ENCODE measurements around the gene SORCS1.
A peak's percentile ranks its signal among the peaks of the same experiment; 100 is the strongest.

Gene SORCS1

DNA sequence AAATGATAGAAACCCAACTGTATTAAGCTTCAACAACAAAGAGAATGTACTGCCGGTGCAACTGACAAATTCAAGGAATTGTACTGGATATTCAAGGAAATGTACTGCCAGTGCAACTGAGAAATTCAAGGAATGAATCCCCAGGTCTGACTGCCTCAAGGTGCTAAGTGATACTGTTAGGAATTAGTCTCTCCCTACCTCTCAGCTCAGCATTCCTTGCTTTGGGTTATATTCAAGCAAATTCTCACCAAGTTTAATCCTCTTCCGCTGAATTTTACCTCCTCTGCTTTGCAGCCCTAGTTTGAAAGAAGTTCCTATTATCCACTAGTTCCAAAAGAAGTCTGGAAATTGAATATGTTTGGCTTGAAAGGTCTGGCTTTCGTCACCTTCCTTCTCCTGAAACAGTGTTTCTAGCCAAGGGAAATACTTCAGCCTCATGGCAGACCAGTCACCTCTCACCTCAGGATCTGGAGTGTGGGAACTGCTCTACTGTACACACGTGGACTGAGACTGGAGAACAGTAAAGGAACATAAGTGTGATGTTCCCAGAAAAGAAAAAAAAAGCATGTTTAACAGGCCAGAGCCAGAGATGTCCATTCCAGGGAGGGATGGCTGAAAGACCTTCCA, 60.4 kb downstream of the SORCS1 start:
- DNase-seq (ENCODE audit: low read depth, low spot score), result no peak

DNA sequence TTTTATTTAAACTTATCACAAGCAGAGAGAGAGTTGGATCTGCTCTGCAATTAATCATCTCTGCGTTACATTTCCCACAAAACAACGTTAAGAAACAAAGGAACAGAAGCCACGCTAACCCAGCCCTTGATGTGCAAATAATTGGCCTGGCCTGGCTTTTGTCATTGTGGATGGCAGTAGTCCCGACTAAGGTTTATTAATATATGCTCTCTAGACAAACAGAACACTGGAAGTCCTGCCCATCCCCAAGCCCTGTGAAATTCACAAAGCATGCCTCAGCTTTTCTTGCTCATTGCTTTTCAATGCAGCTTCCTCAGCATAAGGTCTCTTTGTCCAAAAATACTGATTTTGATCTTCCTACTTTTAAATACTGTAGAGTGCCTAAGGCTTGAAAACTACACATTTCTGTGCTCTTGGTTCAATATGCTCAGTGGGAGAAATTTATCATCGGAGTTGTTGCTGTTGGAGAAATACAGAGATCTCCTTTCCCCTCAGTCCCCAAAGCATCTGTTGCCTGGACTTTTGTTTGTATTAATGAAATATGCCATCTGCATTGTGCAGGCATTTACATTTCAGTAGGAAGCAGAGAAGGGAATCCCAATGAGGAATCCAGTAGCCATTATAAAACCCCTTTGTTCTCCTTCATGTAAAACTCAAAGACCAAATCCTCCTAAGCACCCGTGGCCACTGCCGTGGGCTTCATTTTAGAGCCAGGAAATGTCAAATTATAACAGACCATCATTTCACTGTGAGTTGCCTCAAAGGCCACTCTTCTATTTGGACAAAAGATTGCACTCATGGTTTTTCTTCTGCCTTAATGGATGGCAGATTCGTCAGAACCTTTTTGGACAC, 61.1 kb downstream of the SORCS1 start:
- DNase-seq (ENCODE audit: low read depth, low spot score), result no peak

DNA sequence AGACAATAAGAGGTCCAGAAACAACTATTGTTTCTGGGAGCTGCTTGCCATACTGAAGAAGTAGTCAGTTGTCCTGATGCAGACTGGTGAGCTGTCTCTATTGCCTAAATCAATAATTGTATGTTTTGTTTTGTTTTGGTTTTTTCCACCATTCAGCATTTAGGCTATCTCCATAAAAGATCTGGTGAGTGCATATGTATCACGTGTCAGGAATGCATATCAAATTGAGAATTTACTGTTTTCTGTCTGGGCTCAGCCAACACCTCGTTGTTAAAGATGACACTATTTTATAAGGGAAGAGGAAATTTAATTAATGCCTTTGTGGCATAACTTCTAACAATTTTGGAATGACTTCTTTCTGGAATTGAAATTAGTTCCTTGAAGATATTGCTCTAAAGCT, 66.2 kb downstream of the SORCS1 start:
- DNase-seq (ENCODE audit: low read depth, low spot score), result no peak

DNA sequence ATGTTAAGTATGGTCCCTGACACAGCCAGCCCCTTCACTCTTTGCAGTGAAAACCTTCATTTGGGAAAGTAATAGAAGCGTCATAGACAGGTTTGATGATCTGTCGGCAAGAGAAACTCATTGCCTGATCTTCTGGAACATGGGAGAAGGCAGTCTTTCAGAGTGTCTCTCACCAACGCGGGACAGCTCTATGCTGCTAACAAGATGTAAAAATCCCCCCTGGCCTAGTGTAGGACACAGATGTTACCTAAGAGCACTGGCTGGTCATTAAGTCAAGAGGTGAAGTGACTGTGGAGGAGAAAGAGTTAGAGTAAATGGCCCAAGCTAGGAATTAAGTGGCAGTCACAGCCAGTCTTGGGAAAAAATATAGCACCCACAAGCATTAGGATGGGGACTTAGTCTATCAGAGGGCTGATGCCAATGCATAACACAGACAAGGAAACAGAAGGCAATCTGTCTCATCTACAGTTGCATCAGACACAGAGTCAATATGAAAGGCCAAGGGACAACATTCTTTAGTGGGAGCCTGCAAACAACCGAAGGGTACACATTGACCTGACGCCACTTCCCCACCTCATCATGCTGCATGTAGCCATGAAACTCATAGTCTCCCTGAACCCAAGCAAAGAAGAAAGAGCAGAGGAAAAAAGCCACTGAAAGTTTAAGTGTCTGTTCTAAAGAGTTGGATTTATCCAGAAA, 69.5 kb downstream of the SORCS1 start:
- no peak for DNase-seq (ENCODE audit: low read depth, low spot score)

DNA sequence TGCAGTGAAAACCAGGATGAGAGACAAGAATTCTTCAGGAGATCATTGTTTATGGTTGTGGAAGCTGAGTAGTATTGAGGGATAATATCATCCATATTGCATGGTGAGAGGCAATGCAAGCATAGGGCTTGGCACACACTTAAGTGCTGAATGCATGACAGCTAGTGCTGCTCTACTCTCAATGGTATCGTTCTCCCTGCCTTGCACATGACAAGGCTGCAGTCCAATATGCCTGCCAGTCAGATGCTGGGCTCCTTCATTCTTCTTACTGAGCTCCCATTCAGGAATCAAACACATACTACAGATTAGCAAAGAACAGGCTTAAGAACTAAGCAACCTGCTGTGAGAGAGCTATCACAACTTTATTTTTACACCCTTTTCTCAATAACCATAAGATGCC, 72.2 kb downstream of the SORCS1 start:
- DNase-seq (ENCODE audit: low read depth, low spot score), result no peak

DNA sequence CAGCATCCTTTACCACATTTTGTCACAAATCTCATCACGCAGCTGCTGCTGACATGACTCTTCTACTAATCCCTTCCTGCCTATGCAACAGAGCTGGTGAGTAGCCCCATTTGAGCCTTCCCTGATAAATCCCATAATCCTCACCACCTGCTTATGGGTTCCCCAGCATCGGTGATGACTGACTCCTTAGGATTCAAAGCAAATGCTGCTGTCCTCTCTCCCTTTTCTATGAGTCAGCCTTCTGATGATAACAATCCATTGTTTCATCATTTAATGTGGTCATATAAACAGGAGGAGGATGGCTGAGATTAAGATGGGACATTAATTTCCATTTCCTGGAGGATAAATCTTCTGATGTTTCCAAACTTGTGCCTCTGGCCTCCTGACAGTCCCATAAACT, 73.4 kb downstream of the SORCS1 start:
- no peak for DNase-seq (ENCODE audit: low read depth, low spot score)

DNA sequence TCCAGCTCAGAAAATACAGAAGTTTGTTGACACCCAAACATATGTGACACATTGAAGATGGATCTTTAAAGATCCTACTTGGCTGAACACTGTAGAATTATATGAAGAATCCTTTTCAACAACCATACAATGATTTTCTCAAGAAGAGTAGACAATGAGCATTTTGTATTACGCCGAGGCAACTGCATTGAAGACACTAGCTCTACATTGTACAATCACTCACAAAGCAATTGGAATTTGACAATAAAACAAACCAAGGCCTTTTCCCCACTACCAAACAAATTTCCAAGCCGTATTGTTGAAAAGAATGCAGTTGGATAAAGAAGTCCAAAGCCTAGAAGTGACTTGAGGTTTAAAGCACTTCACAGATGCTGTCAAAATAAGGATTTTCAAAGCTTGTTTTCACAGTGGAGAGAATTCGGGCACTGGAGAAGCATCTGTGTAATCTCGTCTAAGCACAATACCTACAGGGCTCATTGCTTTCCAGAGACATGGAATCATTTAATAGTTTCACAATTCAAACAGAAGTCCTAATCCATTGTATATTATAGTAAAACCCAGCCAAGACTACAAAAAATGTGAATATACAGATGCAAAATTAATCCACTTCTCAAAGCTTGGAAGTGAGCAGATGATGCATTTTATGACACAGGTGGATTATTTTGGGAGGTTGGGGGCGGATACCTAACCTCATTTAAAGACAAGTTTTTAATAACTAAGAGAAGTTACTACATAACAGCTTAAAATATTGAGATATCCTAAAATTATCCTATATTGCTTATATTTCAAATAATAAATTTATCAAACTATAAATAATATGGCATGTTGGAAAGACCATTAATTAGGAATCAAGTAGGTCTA, 78.6 kb downstream of the SORCS1 start:
- DNase-seq (ENCODE audit: low read depth, low spot score), result no peak

DNA sequence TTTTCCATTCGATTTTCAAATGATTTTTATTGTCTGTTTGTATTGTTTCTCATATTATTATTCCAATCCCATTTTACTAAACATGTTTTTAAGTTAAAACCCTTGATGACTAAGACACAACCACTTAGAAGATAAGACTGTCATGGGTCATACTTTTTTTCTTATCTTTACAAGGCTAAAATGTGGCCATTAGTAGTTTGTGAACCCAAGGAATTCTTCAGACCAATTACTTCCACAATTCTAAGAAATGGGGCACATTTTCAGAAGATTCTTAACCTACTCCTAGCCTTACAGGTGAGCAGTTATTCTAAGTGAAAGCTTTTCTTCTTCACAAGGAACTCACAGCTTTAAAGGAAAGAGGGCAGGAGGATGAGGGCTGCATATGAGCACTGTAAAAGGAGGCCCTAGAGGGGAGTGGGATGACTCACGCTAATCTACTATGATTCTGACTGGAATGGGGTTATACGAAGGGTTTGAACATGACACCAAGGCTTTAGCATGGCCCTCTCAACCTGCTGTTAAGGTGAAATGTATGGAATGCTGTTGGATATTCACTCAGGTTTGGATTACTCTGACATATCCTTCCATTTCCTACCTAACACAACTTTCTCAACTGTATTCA, 81.0 kb downstream of the SORCS1 start:
- no peak for DNase-seq (ENCODE audit: low read depth, low spot score)

DNA sequence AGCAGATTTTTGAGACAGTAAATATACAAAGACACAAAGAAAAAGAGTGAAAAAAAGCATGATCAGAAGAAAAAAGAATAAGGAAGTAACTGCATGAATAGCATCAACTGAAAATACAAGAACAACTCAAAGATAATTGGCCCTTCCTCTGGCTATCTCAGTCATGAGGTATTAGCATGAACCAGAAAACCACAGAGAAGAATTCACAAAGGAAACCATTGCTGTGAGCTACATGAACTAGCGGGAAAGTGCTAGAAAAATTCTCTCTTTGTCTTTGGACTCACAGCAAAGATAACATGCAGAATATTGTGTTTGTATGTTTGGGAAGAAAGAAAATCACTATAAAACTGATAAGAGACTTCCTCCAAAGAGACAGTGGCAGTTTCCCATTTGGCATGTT, 82.9 kb downstream of the SORCS1 start:
- DNase-seq (ENCODE audit: low read depth, low spot score), result peak; percentile 1

DNA sequence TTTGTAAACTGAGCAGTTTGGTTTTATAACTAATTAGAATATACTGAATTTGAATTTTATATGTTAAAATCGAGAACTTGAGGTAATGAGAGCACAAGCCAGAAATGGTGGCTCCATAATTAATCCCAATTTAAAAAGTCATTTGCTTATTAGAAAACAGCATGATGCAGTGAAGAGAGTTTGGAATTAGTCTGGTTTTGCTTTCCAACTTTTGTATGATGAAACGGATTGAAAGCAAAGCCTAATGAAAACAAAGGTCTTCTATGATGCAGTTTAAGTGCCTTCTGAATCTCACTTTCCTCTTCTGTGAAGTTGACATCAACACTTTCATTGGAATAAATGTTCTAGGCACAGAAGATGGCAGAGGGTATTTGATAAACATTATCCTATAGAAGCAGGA, 89.4 kb downstream of the SORCS1 start:
- DNase-seq (ENCODE audit: low read depth, low spot score), result no peak

DNA sequence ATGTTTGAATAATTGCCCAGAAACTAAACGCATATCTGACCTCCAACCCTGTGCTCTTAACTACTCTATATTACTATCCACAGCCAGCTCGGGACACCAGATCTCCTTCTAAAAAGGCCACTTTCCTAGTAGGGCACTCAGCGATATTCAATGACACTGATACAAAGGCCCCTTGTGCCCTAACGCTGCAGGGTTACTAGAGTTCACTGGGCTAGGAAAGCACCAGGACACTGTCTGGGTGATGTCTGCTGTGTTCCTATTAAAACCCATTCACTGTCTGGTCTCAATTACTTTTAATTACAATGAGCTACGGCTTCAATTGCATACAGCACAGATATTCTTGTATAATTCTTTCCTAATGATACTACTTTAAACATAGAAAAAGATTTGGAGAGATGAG, 91.7 kb downstream of the SORCS1 start:
- no peak for DNase-seq (ENCODE audit: low read depth, low spot score)

DNA sequence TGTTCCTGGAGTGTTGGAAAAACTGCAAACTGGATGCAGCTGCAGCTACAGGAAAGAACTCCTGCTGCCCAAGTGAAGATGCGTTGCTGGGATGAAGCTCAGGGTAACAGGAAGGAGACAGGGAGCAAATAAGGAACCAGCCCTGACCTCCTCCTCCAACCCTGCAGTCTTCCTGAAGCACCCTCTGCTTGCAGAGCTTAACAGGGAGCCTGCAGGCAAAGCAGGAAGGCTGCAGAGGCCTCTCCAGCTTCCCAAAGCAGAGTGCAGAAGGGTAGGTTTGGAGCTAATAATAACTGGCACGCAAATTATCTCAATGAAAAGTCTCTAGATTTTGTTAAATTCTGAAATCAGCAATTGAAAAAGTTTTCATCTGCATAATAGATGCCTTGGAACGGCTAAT, 92.5 kb downstream of the SORCS1 start:
- DNase-seq (ENCODE audit: low read depth, low spot score), result no peak

DNA sequence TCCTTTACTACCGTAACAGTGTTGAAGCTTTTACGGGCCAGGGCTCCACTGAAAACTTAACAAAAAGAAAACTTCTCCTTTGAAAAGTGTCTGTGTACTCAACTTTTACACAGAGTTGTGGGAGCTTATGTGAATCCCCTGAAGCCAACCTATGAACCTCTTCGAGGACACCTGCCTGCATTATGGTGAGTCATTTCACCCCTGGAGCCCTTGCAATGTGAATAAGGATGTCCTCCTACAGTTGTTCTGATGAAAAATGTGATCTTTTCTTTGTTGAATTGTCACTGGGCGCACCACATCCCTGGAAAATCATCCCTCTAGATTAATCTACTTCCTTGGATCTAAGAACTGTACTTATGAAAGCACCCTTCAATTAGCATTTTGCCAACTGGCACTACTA, 93.2 kb downstream of the SORCS1 start:
- no peak for DNase-seq (ENCODE audit: low read depth, low spot score)

DNA sequence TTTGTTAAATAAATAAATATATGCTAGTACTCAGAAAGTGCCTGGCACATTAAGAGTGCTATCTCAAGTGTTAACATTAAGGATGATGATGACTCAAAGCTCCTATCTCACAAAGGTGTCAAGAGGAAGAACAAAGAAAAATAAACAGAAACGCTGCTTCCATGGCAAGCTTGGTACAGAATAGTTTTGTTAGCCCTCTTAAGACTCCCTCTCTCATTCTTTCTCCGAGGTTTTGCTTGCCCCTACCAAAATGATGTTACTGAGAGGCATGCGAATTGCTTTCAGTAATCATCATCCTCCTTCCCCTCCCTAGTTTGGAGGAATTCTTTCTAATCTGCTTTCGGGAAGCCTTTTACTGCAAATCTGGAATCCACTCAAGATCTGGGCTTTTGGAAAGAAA, 96.7 kb downstream of the SORCS1 start:
- DNase-seq (ENCODE audit: low read depth, low spot score), result no peak

DNA sequence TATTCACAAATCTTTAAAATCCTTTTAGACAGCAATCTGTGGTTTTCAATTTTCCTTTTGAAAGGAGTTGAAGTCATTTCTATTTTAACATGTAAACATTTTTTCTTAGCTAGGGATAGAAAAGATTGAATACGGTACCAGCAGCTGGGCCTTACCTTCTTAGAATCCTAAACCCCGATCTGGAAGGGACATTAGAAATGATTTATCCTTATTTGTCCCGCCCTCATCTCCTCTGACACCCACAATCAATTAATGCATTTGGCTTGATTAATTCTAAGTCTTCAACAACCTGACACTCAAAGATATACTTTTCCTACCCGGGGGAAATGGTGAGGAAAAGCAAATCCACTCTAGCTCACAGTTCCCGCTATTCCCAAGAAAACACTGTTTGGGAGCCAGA, 100.4 kb downstream of the SORCS1 start:
- no peak for DNase-seq (ENCODE audit: low read depth, low spot score)

DNA sequence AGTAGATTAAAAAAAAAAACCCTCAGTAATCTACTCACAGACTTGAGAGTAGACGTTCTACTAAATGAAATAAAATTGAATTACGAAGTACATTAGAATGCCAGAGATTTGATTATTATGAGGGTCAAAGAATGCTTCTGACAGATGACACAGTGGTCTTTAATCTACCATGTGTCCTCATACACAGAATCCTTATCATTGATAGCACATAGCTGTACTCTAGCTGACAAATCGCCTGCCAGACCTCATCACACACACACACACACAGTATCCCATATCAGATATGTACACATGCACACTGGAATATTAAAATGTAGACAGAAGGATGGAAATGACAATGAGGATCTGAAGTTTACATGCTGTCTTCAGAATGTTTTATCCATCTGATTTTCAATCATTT, 104.6 kb downstream of the SORCS1 start:
- DNase-seq (ENCODE audit: low read depth, low spot score), result no peak

DNA sequence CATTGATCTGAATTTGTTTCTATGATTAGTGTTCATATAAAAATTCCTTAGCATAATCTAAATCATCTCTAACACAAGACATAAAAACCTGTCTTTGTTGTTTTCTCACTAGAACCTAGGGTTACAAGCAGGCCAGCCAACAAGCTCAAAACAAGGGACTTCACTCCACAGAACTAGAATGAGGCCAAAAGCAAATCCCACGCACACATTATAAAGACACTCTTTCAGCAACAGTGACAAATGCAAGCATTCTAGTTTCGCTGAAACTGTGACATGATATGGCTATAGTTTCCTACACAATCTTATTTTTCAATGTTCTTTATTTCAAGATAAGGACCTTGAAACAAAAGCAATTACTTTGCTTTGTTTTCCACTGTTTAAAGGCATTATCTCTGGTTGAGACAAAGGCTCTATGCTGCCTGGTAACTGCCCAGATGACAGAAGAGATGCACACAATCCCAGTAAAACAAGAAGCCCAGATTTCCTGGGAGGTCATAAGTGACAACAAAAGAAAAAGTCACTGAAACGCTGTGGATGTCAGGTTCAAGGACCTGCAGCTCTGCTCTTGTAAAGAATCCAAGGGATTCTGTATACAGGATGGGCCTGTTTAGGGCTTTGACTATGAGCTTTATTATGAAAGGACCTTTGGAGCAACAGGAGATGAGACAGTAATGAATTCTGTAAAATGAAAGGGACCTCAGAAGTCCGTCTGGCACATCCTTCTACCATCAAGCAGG, 105.3 kb downstream of the SORCS1 start:
- no peak for DNase-seq (ENCODE audit: low read depth, low spot score)

DNA sequence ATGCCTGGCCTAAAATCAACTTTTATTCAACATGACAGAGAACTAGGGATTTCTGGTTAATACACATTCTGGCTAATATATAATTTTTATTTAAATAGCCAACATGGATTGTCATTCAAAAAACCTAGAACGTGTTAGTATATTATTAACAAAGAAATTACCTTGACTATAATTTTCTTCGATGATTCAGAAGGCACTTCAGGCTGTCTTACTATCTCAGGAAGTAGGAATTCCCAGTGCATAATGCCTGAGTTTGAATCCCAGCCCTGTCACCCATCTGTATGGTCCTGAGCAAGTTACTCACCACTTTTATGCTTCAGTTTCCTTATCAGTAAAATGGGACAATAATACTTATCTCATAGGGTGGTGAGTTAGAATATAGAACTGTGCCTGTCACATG, 106.2 kb downstream of the SORCS1 start:
- no peak for DNase-seq (ENCODE audit: low read depth, low spot score)

DNA sequence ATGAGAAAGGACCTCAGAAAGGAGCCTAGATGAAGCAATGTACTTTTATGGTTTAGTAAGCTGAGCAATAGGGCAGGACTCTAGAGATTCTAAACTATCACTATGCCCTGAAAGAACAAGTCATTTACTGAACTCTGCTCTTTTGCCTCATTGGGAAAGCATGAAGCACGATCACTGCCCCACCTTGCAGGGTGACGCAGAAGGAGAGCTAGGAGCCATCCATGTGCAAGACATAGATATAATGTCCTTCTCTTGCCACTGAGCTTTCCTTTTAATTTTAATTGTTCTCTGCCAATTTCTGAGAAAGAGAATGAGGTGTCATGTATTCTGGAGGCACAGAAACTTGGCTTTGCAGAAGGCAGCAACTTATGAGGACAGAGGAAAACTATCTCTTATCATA, 108.3 kb downstream of the SORCS1 start:
- DNase-seq (ENCODE audit: low read depth, low spot score), result no peak

DNA sequence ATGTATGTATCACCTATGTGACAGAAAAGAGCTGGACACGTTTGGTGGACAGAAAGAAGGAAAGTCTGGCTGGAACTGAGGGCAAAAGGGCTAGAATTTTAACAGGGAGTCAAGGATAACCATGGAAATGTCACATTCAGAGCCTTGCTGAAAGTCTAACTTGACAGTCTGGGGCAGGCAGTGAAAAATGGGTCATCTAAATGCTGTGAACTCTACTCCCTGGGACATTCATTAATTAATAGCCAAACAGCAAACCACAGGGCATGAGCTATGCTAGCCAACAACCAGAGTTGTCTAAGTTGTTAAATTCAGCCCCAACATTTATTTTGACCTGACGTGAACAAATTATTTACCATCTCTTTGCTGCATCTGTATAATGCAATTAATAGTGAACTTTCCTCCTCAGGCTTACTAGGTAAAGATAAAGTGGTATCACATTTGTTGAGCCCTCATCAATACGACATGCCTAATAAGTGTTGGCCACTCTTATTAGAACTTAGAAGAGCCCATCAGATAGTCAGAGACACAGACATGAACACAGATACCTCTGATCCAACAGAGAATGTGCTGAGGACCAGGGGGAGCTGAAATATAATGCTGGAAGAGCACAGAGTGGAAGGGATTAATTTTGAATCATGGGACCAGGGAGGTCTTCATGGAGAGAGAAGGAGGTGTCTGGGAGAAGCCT, 109.9 kb downstream of the SORCS1 start:
- no peak for DNase-seq (ENCODE audit: low read depth, low spot score)
